PC-9 (cell line): Measurements from ENCODE around the gene CR1. TPM values are rescaled to one million over a fixed set of nuclear protein-coding genes. Genes with fewer than 3 reads are reported as not detected.

Experiments
- BruUV-seq: library from RNA; stranded (reverse); fragments of 400-500 nt; replicated peaks from 2 replicates; lab custom pipeline; 2021; lab: Mats Ljungman, UMichigan
- CTCF ChIA-PET: fragments of 300-600 bp; sonication (Branson Sonifier 250); formaldehyde crosslinking; loops from one replicate; lab custom pipeline; 2022; ENCODE audit warnings: antibody characterized with exemption; lab: Charles Lee
- POLR2A ChIA-PET: fragments of 300-600 bp; sonication (Branson Sonifier 250); formaldehyde crosslinking; loops from one replicate; lab custom pipeline; 2022; ENCODE audit warnings: antibody characterized with exemption; ENCODE audit not compliant: unreplicated experiment; lab: Charles Lee
- DNase-seq, 2 experiments: peaks; one replicate each; pipeline versions ENCODE4 v3.0.0 to v3.0.0-alpha.2; 2015 to 2022; ENCODE audit warnings: mixed read lengths in 1 of 2
- H2AFZ ChIP-seq: fragments of 200-600 bp; sonication (generic); 2 replicates; pipeline ENCODE4 v1.8.1; 2017; ENCODE audit warnings: antibody characterized with exemption
- H3F3A ChIP-seq: fragments of 200-600 bp; sonication (generic); 2 replicates; pipeline ENCODE4 v1.8.1; 2017; ENCODE audit warnings: antibody characterized with exemption, mild to moderate bottlenecking, low read depth; ENCODE audit not compliant: insufficient read depth
- H3K27ac ChIP-seq: fragments of 200-600 bp; sonication (generic); 2 replicates; pipeline ENCODE4 v1.6.1; 2016; ENCODE audit warnings: mixed run types
- H3K27me3 ChIP-seq: fragments of 200-600 bp; sonication (generic); 2 replicates; pipeline ENCODE4 v1.6.1; 2016; ENCODE audit warnings: low read depth, mixed run types; ENCODE audit not compliant: insufficient read depth
- H3K36me3 ChIP-seq: fragments of 200-600 bp; sonication (generic); 2 replicates; pipeline ENCODE4 v1.6.1; 2016; ENCODE audit warnings: low read depth, mixed run types
- H3K4me1 ChIP-seq: fragments of 200-600 bp; sonication (generic); replicated peaks from 2 replicates; pipeline ENCODE4 v1.6.1; 2016; ENCODE audit warnings: mixed run types; ENCODE audit not compliant: insufficient read depth
- H3K4me2 ChIP-seq: fragments of 200-600 bp; sonication (generic); 2 replicates; pipeline ENCODE4 v1.6.1; 2017; ENCODE audit warnings: mixed run types
- H3K4me3 ChIP-seq: fragments of 200-600 bp; sonication (generic); 2 replicates; pipeline ENCODE4 v1.6.1; 2016; ENCODE audit warnings: mixed run types
- H3K79me2 ChIP-seq: fragments of 200-600 bp; sonication (generic); 2 replicates; pipeline ENCODE4 v1.6.1; 2017; ENCODE audit warnings: low read depth, mixed run types
- H3K9me2 ChIP-seq: fragments of 200-600 bp; sonication (generic); 2 replicates; pipeline ENCODE4 v1.8.1; 2017; ENCODE audit warnings: mild to moderate bottlenecking; ENCODE audit not compliant: insufficient read depth
- H3K9me3 ChIP-seq: fragments of 200-600 bp; sonication (generic); 2 replicates; pipeline ENCODE4 v1.8.1; 2016; ENCODE audit warnings: low read depth; ENCODE audit not compliant: insufficient read depth
- H4K20me1 ChIP-seq: fragments of 200-600 bp; sonication (generic); 2 replicates; pipeline ENCODE4 v1.8.1; 2017; ENCODE audit not compliant: insufficient read depth
- EZH2 ChIP-seq: fragments of 200-600 bp; sonication (generic); IDR thresholded peaks from 2 replicates; pipeline ENCODE4 v1.8.0; 2017; ENCODE audit warnings: antibody characterized with exemption, low read depth
- intact Hi-C: fragments of 100-400 bp; cut with micrococcal nuclease; formaldehyde crosslinking; loops from one replicate; pipeline ENCODE4 v1.10.0; 2022; ENCODE audit not compliant: unreplicated experiment
- total RNA-seq: library from RNA; stranded (reverse); gene quantifications from 2 replicates; pipeline ENCODE4 v1.2.3, GENCODE V29; 2021
- TF ChIP-seq, protein P1 (sequence below): fragments of 200-600 bp; sonication (generic); conservative IDR thresholded peaks from 2 replicates; pipeline ENCODE4 v1.6.1; 2017; ENCODE audit warnings: mixed run types, antibody characterized with exemption, mild to moderate bottlenecking, moderate library complexity

Gene CR1
- total RNA-seq, 1 experiment from 2014 or later, result not detected

DNA sequence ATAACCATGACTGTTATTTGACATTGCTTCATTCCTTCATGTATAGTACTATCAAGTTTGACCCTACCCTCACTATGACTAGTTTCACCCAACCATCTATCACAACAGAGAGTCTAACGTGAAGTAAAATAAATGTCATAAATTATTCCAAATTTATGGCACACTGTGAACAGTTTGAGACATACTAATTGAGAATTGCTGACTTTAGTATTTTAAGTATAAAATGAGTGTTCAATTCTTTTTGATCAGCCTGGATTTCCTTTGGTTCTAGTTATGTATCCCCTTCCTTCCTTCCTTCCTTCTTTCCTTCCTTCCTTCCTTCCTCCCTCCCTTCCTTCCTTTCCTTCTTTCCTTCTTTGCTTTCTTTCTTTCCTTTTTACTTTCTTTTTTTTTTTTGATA is 14.5 kb downstream of the CR1 start:
- POLR2A ChIA-PET, result no interaction called here

DNA sequence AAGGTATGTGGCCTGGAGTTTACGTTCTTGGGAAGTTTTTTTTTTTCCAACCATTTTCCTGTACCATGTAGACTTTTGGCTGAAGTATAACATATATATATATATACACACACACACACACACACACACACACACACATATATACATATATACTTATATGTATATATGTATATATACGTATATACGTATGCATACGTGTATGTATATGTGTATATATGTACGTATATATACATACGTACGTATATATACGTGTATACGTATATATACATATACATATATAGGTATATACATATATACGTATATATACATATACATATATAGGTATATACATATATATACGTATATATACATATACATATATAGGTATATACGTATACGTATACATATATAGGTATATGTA is 18.9 kb downstream of the CR1 start:
- Histone ChIP-seq H2AFZ (no peak overlapping the region), H3K79me2 (no peaks in the 10 kb centered on the region), H3K27me3 (no peaks in the 10 kb centered on the region), H3F3A (no peaks in the 10 kb centered on the region), H3K27ac (no peak overlapping the region), H4K20me1 (no peaks in the 10 kb centered on the region), H3K9me2 (no peaks in the 10 kb centered on the region), H3K36me3 (no peaks in the 10 kb centered on the region), H3K9me3 (no peaks in the 10 kb centered on the region), H3K4me3 (no peak overlapping the region), H3K4me2 (no peak overlapping the region), H3K4me1 (no peaks in the 10 kb centered on the region)
- BruUV-seq, result no TSS peak
- no peak for DNase-seq
- intact Hi-C loops, result no loop called here
- ChIA-PET POLR2A (no interaction called here), CTCF (no interaction called here)
- no peak for TF ChIP-seq EZH2
- TF ChIP-seq, protein P1, sequence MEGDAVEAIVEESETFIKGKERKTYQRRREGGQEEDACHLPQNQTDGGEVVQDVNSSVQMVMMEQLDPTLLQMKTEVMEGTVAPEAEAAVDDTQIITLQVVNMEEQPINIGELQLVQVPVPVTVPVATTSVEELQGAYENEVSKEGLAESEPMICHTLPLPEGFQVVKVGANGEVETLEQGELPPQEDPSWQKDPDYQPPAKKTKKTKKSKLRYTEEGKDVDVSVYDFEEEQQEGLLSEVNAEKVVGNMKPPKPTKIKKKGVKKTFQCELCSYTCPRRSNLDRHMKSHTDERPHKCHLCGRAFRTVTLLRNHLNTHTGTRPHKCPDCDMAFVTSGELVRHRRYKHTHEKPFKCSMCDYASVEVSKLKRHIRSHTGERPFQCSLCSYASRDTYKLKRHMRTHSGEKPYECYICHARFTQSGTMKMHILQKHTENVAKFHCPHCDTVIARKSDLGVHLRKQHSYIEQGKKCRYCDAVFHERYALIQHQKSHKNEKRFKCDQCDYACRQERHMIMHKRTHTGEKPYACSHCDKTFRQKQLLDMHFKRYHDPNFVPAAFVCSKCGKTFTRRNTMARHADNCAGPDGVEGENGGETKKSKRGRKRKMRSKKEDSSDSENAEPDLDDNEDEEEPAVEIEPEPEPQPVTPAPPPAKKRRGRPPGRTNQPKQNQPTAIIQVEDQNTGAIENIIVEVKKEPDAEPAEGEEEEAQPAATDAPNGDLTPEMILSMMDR, result no peak

More for the DNA sequence above, 14.5 kb downstream of the CR1 start:
- Histone ChIP-seq H3K4me2 (no peak overlapping the region), H2AFZ (no peak overlapping the region), H3K36me3 (no peaks in the 10 kb centered on the region), H4K20me1 (no peaks in the 10 kb centered on the region), H3K27me3 (peaks cover 7% of the 10 kb centered on the region; the same call in 1 of the 2 replicates), H3K9me3 (no peaks in the 10 kb centered on the region), H3K27ac (no peak overlapping the region), H3K9me2 (no peaks in the 10 kb centered on the region), H3K4me1 (no peaks in the 10 kb centered on the region), H3K4me3 (no peak overlapping the region), H3F3A (no peaks in the 10 kb centered on the region), H3K79me2 (no peaks in the 10 kb centered on the region)
- CTCF ChIA-PET, result no interaction called here
- no peak for TF ChIP-seq EZH2
- TF ChIP-seq, protein P1, result no peak
- intact Hi-C loops, result no loop called here
- BruUV-seq, result no TSS peak
- DNase-seq, result no peak

DNA sequence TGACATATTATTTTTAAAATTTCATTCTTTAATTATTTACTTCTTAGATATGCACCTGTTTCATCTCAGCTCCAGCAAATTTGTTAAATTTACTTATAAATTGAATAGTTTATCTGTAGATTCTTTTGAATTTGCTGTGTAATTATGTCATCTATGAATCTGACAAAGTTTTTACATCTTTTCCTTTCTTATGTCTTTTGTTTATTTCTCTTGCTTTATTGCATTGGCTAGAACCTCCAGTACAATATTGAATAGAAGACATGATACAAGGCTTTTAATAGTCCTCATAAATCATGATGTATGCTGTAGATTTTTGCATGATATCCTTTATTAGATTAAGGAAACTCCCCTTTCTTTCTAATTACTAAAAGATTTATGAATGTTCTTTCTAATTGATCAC is 20.8 kb downstream of the CR1 start:
- H3K9me2 ChIP-seq, result no peaks in the 10 kb centered on the region
- TF ChIP-seq, protein P1, result no peak
- TF ChIP-seq EZH2, result no peak
- no peaks in the 10 kb centered on the region for H3K36me3 ChIP-seq
- no TSS peak for BruUV-seq
- H3K4me2 ChIP-seq, result no peak overlapping the region
- H4K20me1 ChIP-seq, result no peaks in the 10 kb centered on the region
- H3K4me1 ChIP-seq, result no peaks in the 10 kb centered on the region
- H3K79me2 ChIP-seq, result no peaks in the 10 kb centered on the region
- intact Hi-C loops, result no loop called here
- ChIA-PET POLR2A (no interaction called here), CTCF (no interaction called here)
- no peak overlapping the region for H3K4me3 ChIP-seq
- no peak overlapping the region for H2AFZ ChIP-seq
- H3K27ac ChIP-seq, result no peak overlapping the region
- H3K9me3 ChIP-seq, result no peaks in the 10 kb centered on the region
- no peak for DNase-seq
- H3K27me3 ChIP-seq, result no peaks in the 10 kb centered on the region
- H3F3A ChIP-seq, result no peaks in the 10 kb centered on the region
